WERI-Rb-1 (cell line): ENCODE measurements around the gene PSMD13.

ENCODE experiments used
- DNase-seq: peaks from one replicate; pipeline ENCODE4 v3.0.0-alpha.2; 2020
- H3K27ac ChIP-seq: fragments of 250-450 bp; sonication (Bioruptor Pico); 2 replicates; pipeline ENCODE4 v1.5.1; 2020; ENCODE audit warnings: mild to moderate bottlenecking, moderate library complexity
- H3K27me3 ChIP-seq: fragments of 250-450 bp; sonication (Bioruptor Pico); 2 replicates; pipeline ENCODE4 v1.5.1; 2021; ENCODE audit warnings: mild to moderate bottlenecking, low read depth, moderate library complexity; ENCODE audit not compliant: insufficient read depth, severe bottlenecking
- H3K36me3 ChIP-seq: fragments of 250-450 bp; sonication (Bioruptor Pico); 2 replicates; pipeline ENCODE4 v1.5.1; 2020; ENCODE audit warnings: mild to moderate bottlenecking, moderate library complexity
- H3K4me3 ChIP-seq: 2 replicates; pipeline ENCODE4 v1.5.1; 2011; ENCODE audit warnings: low read depth, mild to moderate bottlenecking, control low read depth, low read length
- H3K9me3 ChIP-seq: fragments of 250-450 bp; sonication (Bioruptor Pico); 2 replicates; pipeline ENCODE4 v1.5.1; 2021; ENCODE audit warnings: mild to moderate bottlenecking, moderate library complexity; ENCODE audit not compliant: severe bottlenecking
- TF ChIP-seq, protein P1 (sequence below): IDR thresholded peaks from 2 replicates; pipeline ENCODE4 v1.5.1; 2011; ENCODE audit warnings: low read depth, mild to moderate bottlenecking, control low read depth, inconsistent platforms, low read length

The PSMD13 gene

DNA sequence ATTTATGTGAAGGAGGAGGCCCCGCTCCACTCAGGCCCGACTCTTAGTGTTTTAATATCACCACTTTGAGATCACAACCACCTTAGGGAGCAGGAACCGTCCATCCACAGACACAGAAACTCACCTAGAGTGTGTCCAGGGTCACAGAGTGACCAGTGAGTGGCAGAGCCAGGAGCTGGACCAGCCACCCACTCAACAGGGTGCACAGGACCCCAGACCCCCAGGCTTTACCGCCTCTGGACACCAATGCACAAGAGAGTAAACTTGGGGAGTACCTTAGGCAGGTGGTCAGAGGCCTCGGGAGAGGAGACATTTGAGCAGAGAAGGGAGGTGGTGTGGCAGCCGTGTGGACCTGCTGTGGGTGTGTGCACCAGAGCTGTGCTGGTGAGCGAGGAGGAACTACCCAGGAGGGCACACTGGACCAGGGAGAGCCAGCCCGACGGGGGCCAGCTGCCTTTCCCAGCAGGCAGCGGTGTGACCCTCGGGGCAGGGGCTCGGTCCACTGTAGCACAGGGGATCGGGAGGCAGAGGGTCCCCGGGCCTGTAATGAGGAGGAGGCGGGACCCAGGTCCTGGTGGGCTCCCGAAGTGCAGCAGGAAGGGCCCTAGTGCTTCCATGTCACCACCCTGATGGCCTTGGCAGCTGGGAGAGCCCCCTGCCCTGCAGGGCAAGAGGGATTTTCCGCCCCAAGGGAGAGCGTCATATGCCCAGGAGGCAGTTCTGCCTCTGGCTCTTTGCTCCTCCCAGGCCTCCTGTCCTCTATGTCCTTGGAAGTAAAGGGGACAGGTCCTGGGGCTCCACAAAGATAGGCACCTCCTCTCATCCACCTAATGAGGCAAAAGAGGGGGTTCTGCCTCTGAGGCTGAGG is 33.9 kb downstream of the PSMD13 start:
- no peak overlapping the region for H3K27ac ChIP-seq
- DNase-seq, result no peak
- no peaks in the 10 kb centered on the region for H3K27me3 ChIP-seq
- no peaks in the 10 kb centered on the region for H3K9me3 ChIP-seq
- no peak overlapping the region for H3K4me3 ChIP-seq
- TF ChIP-seq, protein P1, sequence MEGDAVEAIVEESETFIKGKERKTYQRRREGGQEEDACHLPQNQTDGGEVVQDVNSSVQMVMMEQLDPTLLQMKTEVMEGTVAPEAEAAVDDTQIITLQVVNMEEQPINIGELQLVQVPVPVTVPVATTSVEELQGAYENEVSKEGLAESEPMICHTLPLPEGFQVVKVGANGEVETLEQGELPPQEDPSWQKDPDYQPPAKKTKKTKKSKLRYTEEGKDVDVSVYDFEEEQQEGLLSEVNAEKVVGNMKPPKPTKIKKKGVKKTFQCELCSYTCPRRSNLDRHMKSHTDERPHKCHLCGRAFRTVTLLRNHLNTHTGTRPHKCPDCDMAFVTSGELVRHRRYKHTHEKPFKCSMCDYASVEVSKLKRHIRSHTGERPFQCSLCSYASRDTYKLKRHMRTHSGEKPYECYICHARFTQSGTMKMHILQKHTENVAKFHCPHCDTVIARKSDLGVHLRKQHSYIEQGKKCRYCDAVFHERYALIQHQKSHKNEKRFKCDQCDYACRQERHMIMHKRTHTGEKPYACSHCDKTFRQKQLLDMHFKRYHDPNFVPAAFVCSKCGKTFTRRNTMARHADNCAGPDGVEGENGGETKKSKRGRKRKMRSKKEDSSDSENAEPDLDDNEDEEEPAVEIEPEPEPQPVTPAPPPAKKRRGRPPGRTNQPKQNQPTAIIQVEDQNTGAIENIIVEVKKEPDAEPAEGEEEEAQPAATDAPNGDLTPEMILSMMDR, result no peak
- H3K36me3 ChIP-seq, result no peaks in the 10 kb centered on the region

DNA sequence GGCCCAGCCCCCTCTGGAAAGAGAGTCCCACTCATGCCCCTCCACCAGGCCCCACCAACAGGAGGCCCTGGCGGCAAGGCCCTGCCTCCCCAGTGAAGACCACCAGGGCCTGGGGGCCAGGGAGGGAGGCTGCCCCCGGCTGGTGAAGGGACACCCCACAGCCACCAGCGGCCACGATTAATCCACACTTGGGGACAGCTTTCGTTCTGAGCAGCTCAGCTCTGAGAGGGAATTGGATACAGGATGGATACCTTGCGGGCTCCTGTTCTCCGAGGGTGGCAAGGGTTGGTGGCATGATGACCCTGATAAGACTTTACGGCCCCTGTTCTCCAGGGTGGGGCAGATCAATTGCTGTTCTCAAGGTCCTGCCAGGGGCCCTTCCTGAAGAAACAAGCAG is 34.5 kb downstream of the PSMD13 start:
- TF ChIP-seq, protein P1, result no peak
- no peaks in the 10 kb centered on the region for H3K27me3 ChIP-seq
- H3K9me3 ChIP-seq, result peaks cover under 1% of the 10 kb centered on the region
- no peak overlapping the region for H3K27ac ChIP-seq
- H3K4me3 ChIP-seq, result no peak overlapping the region
- DNase-seq, result no peak
- no peaks in the 10 kb centered on the region for H3K36me3 ChIP-seq

DNA sequence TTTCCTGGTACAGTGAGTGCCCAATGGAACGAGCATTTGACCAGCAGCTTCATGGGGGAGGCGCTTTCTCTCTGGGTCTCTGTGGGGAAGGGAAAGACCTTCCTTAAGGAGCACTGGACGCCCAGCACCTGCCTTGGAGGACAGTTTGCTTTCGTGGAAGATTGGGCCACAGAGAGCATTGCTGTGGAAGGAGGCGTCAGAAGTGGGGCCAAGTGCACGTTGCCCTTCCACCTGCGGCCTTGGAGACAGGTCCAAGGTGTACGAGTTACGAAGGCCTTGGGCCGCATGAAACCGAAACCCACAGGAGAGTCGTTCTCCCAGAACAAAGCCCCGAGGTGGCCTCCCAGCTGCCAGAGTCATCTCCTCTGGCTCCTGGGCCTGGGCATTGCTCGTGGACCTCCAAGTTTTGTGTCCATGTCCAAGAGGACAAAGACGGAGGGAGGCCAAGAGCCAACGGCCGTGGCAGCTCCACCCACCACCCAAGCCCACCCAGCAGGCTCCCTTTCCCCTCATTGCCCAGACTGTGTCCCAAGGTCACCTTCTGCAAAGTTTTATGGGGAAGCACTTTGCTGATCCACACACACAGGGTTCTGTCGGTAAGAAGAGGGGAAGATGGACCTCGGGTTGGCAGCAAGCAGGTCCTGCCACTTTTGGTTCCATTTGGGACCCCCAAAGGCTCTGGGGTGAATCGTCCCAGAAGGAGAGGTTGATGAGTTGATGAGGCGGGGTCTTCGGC is 35.6 kb downstream of the PSMD13 start:
- Histone ChIP-seq H3K27ac (no peak overlapping the region), H3K36me3 (no peaks in the 10 kb centered on the region), H3K9me3 (peaks cover 2% of the 10 kb centered on the region), H3K27me3 (no peaks in the 10 kb centered on the region), H3K4me3 (no peak overlapping the region)
- no peak for DNase-seq
- TF ChIP-seq, protein P1, result no peak

- Histone ChIP-seq H3K9me3 (peaks cover 2% of the 10 kb centered on the region), H3K4me3 (no peak overlapping the region), H3K36me3 (no peaks in the 10 kb centered on the region), H3K27ac (no peak overlapping the region), H3K27me3 (no peaks in the 10 kb centered on the region)
- no peak for DNase-seq
- TF ChIP-seq, protein P1, result no peak
Observed at GRCh38 chr11:272931-273198, 36.1 kb downstream of the PSMD13 start.

GRCh38 chr11:276219-276618 is 39.4 kb downstream of the PSMD13 start:
- Histone ChIP-seq H3K4me3 (no peak overlapping the region), H3K27ac (no peak overlapping the region), H3K9me3 (peaks cover 2% of the 10 kb centered on the region), H3K27me3 (peaks cover 20% of the 10 kb centered on the region), H3K36me3 (no peaks in the 10 kb centered on the region)
- DNase-seq, result no peak
- TF ChIP-seq, protein P1, result no peak
